ENCODE results near the gene PLEKHM1.
"Not testable (repeated sequence)": the region's sequence is repeated elsewhere in the genome, so short reads cannot be mapped to it uniquely, and the experiment has no call there.

- not testable (repeated sequence) for TF ChIP-seq CTCF (IDR thresholded peaks at IDR 0.05)
- peak; percentile 74 to 96 for TF ChIP-seq POLR2A (IDR thresholded peaks at IDR 0.05)
These were observed at the start of gene PLEKHM1 for GRCh38 chr17:45490615-45491433.
